Astrocyte of the spinal cord (primary cell): ENCODE results near the gene SWAP70.

Source experiments
- DNase-seq: peaks from one replicate; pipeline ENCODE4 v3.0.0; 2011; ENCODE audit warnings: low read depth, low spot score
- H3K4me3 ChIP-seq: 2 replicates; pipeline ENCODE4 v1.5.1; 2011; ENCODE audit warnings: low read depth, mild to moderate bottlenecking, low read length, moderate library complexity
- in situ Hi-C: cut with HindIII; loops from 2 replicates; pipeline ENCODE4 v1.10.0; 2017; ENCODE audit warnings: low sequenced_read_pairs
- TF ChIP-seq, protein P1 (sequence below): IDR thresholded peaks from 2 replicates; pipeline ENCODE4 v1.5.1; 2012; ENCODE audit warnings: low read depth, mild to moderate bottlenecking, low read length, inconsistent platforms

SWAP70 gene

DNA sequence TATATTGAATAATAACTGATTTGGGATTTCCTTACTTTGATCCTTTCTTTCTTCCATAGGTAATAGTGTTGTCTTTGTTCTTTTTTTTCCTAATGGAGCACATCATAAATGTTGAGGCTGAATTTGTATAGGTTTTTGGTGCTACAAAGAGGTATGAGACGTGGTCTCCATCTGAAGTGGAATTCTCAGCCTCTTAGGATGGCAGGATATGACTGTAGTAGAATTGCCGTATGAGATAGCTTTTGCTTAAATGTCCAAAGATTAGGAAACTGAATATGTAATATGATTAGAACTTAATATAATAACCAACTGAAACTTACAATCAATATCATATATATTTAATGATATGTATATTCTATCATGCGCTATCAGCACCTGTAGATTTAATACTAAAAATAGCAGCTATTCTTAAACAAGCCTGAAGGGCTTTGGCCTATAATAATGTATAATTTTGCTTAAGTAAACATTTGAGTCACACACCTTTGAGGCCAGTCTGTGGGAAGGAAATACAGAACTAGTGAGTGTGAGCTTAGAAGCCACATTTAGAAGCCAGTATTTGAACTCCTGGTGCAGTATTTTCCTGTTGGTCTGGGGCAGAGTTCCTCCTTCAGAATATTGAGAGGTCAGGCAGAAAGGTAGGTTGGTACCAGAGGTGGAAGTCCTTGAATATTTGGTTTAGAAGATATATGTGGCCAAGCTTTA is 62.6 kb downstream of the SWAP70 start:
- in situ Hi-C loops: no loop called here
- H3K4me3 ChIP-seq: no peak overlapping the region
- TF ChIP-seq, protein P1, sequence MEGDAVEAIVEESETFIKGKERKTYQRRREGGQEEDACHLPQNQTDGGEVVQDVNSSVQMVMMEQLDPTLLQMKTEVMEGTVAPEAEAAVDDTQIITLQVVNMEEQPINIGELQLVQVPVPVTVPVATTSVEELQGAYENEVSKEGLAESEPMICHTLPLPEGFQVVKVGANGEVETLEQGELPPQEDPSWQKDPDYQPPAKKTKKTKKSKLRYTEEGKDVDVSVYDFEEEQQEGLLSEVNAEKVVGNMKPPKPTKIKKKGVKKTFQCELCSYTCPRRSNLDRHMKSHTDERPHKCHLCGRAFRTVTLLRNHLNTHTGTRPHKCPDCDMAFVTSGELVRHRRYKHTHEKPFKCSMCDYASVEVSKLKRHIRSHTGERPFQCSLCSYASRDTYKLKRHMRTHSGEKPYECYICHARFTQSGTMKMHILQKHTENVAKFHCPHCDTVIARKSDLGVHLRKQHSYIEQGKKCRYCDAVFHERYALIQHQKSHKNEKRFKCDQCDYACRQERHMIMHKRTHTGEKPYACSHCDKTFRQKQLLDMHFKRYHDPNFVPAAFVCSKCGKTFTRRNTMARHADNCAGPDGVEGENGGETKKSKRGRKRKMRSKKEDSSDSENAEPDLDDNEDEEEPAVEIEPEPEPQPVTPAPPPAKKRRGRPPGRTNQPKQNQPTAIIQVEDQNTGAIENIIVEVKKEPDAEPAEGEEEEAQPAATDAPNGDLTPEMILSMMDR: no peak
- DNase-seq: peak; percentile 86

DNA sequence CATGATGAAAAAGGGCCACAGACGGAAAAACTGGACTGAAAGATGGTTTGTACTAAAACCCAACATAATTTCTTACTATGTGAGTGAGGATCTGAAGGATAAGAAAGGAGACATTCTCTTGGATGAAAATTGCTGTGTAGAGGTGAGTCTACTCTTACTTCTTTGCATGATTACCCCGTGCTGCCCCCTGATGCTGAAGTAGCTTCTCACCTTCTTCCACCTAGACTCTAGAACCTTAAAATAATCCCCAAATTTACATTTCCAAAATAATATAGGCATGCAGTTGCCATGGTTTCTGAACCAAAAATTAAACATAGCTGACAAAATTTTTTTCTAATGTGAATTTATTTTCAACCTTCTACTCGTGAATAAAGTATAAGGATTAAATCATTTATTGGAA is 64.2 kb downstream of the SWAP70 start:
- TF ChIP-seq, protein P1: no peak
- in situ Hi-C loops: no loop called here
- no peak for DNase-seq
- no peak overlapping the region for H3K4me3 ChIP-seq

DNA sequence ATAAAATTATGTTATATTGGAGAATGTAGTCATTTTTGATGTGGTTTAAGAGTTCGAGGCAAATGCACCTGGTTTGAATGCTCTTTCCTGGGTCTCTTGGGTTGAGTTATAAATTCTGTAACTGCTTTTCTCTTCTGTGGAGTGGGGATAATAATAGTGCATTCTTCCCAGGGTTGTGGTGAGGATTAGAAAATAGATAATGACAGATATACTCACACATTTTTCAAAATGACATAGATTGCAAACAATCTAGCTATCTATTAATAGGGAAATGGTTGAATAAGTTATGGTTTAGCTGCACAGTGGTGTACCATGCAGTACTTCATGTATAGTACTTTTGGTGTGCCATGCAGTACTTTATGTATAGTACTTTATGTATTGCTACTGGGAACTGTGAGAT is 67.4 kb downstream of the SWAP70 start:
- in situ Hi-C loops: no loop called here
- DNase-seq: no peak
- TF ChIP-seq, protein P1: no peak
- H3K4me3 ChIP-seq: no peak overlapping the region

DNA sequence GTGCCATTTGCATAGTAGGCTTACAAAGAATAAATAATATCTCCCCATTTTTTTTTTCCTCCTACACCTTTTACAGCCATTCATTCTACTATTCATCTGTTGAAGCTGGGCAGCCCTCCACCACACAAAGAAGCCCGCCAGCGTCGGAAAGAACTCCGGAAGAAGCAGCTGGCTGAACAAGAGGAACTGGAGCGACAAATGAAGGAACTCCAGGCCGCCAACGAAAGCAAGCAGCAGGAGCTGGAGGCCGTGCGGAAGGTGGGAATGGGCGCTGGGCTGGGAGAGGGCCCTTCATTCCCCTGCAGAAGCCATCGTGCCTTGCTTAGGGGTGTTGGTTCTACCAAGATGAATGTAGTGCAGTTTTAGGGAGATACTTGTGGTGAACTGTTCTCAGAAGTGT is 68.6 kb downstream of the SWAP70 start:
- no peak for DNase-seq
- TF ChIP-seq, protein P1: no peak
- no peak overlapping the region for H3K4me3 ChIP-seq
- in situ Hi-C loops: no loop called here

DNA sequence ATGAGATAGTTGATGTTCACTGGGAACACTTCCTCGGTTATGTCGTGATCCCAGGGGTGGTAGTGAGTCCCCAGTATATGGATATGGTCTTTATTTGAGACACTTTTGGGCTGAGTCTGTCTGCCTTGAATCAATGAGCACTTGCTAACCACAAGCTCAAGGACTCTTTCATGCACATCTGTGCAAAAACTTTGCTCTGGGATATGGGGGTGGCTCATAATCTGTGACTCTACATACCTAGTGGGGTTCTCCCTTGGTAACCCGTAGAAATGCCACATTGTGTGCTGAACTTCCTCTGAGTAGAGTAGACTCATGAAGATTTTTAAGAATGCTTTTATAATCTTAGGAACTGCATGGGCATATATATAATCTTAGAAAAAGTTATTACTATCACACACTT is 69.3 kb downstream of the SWAP70 start:
- in situ Hi-C loops: no loop called here
- TF ChIP-seq, protein P1: no peak
- DNase-seq: no peak
- H3K4me3 ChIP-seq: no peak overlapping the region

DNA sequence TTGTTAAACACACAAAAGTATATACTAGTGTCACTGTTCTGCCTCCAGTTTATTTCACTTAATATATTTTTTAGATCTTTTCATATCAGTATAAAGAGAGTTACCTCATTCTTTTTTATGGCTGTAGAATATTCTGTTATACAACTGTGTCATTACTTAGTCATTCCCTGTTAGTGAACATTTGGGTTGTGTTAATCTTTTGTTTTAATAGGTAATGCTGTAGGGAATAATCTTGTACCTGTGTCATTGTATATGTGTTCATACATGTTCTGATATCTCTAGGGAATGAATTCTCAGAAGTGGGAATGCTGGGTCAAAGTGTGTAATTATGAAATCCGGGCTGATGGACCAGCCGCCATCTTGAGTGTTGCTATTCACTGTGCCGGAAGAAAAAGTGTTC is 71.4 kb downstream of the SWAP70 start:
- TF ChIP-seq, protein P1: no peak
- in situ Hi-C loops: no loop called here
- no peak overlapping the region for H3K4me3 ChIP-seq
- DNase-seq: no peak
